COLO668 (cell line): ENCODE results near the gene KRT3.

Experiments used
- DNase-seq: peaks from one replicate; lab custom pipeline; 2025; ENCODE audit not compliant: unreplicated experiment; lab: John Stamatoyannopoulos, UW

The KRT3 gene

DNA sequence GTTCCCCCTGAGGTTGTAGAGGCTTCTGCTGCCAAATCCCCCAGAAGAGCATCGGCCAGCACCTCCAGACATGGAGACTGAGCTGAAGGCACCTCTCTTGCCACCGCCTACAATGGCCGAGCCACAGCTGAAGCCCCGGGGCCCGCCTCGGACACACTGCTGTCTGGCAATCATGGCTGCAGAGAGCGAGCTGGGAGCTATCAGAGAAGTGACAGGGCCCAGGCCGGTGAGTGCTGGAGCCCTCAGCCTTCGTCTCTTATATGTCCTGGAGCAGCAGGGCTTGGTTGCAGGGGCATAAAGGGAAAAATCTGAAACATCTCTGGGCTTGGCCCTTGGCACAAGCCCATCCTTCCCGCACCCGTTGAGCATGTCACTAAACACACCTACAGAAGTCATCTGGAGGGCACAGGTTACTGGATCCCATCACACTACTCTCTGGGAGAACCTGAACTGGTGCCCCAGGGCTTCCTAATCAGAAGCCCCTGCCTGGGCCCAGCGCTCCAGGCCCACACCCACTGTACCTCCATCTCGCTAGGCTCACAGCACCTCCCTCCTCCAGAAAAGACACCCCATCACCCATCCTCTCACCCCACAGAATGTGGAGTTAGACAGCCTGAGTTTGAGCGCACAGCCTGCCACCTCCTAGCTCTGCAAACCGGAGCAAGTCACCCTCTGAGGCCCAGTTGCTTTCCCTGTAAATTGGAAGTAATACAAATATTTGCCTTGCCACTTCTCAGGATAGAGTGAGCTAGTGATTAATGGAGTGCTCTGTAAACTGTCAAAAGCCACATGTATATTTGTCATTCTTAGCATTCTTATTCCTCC lies 18.2 kb upstream of the KRT3 start, which contains the start of gene KRT4:
KRT4 (minus strand) TSS at position 232 of the 825 bp plus-strand sequence; CDS start at position 174, 58 bp downstream.
- DNase-seq, result no peak

DNA sequence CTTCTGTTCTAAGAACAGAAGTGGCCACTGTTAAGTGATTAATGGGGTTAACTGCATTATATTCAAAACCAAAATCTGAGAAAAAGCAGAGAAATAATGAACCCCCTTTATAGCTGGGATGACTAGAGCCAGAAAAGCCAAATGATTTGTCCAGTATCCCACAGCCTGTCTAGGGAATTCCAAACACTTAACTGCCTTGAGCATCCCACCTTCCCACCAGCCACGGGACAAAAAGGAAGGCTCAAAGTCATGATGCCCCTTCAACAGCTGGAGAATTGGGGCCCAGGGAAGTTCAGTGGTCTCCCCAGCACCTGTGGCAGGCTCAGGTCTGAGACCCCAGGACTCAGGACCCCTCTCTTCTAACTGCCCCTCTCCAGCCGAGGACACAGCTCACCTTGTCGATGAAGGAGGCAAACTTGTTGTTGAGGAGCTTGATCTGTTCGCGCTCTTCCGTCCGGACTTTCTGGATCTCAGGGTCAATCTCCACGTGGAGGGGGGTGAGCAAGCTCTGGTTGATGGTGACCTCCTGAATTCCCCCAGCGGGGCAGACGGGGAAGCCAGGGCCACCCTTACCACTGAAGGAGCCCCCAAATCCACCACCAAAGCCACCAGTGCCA lies 17.4 kb upstream of the KRT3 start:
- no peak for DNase-seq

GRCh38 chr12:52812749-52813148 lies 16.8 kb upstream of the KRT3 start:
- DNase-seq, result no peak

GRCh38 chr12:52812073-52812400 lies 16.1 kb upstream of the KRT3 start:
- no peak for DNase-seq

GRCh38 chr12:52811191-52812072 lies 15.5 kb upstream of the KRT3 start:
- no peak for DNase-seq

DNA sequence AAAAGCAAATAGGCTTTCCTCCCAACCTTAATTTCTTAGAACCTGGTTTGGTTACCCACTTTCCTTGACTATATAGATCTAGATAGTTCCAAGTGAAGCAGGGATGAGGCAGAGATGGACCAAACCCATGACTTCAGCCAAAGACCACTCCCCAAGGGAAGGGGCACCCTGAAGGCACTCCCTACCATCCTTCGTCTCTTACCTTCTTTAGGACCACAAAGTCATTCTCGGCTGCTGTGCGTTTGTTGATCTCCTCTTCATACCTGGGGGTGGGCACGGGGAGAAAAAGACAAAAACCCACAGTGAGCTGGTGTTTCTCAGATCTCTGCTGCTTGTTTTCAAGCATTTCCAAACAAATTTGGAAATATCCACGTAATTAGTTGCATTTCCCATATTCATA lies 14.6 kb upstream of the KRT3 start:
- no peak for DNase-seq

DNA sequence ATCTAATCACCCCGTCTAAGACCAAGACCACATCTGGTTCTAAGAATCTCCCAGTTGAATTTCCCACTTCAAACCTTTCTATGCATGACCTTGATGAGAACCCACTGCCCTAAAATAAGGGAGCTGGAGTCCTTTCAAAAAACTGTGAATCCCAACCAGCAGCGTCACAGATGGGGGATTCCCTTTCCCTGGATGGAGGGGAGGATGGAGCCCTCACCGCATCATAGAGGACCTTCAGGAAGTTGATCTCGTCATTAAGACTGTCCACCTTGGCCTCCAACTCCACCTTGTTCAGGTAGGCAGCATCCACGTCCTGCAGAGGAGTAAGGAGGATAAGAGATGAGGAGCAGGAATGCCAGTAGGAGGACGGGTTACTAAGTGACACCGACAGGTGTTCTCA lies 13.2 kb upstream of the KRT3 start:
- no peak for DNase-seq

DNA sequence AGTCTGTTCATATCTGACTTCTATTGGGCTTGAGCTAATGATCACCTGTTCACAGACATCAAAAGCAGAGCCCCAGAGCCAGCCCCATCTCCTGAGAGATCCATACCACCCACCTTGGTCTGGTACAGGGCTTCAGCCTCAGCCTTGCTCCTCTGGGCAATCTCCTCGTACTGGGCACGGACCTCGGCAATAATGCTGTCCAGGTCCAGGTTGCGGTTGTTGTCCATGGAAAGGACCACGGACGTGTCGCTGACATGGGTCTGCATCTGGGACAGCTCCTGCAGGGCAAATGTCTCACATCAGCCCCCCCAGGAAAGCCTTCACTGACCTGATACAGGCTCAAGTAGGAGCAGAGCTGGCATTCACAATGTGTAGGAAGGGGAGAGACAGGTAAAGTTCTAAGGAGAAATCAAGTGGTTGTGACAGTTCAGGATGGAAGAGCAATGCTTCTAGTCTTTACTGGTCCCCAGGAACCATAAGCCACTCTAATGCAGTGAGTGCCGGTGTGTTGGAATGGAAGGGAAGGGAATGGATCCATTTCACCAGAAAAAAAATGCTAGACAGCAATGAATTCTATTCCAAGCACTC lies 12.8 kb upstream of the KRT3 start:
- no peak for DNase-seq

GRCh38 chr12:52807544-52808470 lies 11.9 kb upstream of the KRT3 start:
- DNase-seq, result no peak

- DNase-seq, result no peak
Observed at GRCh38 chr12:52806821-52807543, 11.1 kb upstream of the KRT3 start.

GRCh38 chr12:52806169-52806811 lies 10.4 kb upstream of the KRT3 start:
- no peak for DNase-seq

GRCh38 chr12:52805739-52806138 lies 9.8 kb upstream of the KRT3 start:
- no peak for DNase-seq

- DNase-seq, result no peak
Observed at GRCh38 chr12:52805000-52805399, 9.1 kb upstream of the KRT3 start.

DNA sequence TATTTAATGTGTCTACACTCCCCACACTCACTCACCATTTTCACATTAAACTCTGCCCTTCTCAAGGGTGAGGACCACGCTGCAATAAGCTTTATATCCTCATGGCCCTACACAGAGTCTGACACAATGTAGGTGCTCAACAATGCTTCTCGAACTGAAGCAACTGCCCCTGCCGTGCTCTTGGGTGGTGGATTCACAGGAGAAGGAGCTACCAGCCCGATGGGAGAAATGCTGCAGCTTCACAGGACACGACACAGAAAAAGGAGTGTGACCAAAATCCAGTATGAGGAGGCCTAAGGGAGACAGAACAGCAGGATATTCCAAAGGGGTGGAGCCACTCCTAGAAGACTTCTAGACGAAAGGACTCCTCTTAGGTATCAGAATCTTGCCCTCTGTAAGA lies 6.5 kb upstream of the KRT3 start:
- no peak for DNase-seq

DNA sequence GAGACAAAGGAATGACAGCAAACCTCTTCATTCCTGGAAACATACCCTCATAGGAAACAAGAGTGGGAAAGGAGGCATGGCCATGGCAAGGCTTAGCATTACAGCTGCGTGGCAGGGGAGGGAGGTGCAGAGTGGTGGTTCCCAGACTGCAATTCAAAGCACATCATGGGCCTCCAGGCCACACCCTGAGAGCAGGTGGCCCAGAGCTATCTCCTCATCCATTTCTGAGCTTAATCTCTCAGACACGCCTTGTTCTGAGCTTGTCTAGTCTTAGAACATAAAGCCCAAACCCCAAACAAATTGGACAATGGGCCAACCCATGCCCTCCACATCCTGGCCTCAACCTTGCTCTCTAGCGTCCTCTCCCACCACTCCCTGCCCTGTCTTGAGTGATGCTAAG lies 5.9 kb upstream of the KRT3 start:
- no peak for DNase-seq

GRCh38 chr12:52800259-52800917 lies 4.5 kb upstream of the KRT3 start:
- no peak for DNase-seq

- DNase-seq, result no peak
Observed at GRCh38 chr12:52799505-52800211, 3.7 kb upstream of the KRT3 start.
